ENCODE measurements around the gene TP53BP1.

DNA sequence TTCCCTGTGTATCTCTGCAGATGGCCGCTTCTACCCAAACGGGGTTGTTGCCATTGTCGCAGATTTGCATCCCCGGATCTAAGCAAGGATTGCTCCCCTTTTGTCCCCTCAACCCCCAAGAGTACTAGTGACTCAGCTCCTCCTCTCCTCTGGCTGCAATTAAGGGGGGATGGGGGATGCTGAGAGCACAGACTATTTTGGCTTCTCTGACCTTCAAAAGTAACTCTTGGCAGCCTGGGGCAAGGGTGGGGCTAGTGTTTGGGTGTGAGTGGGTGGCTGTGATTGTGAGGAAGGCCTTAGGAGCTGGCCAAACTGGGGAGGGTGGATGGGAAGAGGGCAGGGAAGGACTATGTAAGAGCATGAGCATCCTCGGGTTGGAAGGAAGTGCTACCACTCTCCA is 23.2 kb upstream of the TP53BP1 start:
- no peak for TF ChIP-seq CTCF (IDR thresholded peaks at IDR 0.05)
- TF ChIP-seq POLR2A (IDR thresholded peaks at IDR 0.05): no peak

Measured in testis (tissue), 2 donors.